Left renal cortex interstitium (tissue), 4 donors: Measurements from ENCODE around the gene VPS4A. TPM values are rescaled to one million over a fixed set of nuclear protein-coding genes. Genes with fewer than 3 reads are reported as not detected.

Experiments used
- DNase-seq, 4 donors: peaks; one replicate each; pipeline ENCODE4 v3.0.0-alpha.2; 2013; ENCODE audit warnings: low read depth in 4 of 4, low spot score in 2 of 4, missing footprints in 1 of 4
- polyA plus RNA-seq, 4 donors: library from polyadenylated mRNA; unstranded; fragments of 120-200 nt; gene quantifications; one replicate each; pipeline ENCODE4 v1.2.1, GENCODE V29; 2013; ENCODE audit not compliant: insufficient read length in 4 of 4

Gene VPS4A
- polyA plus RNA-seq, 4 donors: 42.7 to 57.7 (median 48.5) TPM

DNA sequence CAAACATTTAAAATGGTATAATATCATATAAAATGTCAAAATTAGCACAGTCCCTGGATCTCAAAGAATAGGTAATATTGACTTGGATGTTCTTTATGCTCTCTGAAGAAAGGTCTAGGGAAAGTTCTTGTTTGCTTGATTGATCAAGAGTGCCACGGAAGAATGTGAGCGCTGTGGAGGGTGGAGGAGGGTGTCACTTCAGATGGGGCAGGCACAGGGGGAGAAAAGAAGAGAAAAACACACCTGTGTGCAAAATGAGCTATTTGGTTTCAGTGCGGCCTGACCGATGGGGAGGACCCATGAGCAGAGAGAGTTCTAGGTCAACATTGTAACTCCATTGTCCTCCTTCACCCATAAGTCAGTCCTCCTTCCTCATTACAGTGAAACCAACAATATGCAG lies 8.8 kb upstream of the VPS4A start:
- no peak for DNase-seq

DNA sequence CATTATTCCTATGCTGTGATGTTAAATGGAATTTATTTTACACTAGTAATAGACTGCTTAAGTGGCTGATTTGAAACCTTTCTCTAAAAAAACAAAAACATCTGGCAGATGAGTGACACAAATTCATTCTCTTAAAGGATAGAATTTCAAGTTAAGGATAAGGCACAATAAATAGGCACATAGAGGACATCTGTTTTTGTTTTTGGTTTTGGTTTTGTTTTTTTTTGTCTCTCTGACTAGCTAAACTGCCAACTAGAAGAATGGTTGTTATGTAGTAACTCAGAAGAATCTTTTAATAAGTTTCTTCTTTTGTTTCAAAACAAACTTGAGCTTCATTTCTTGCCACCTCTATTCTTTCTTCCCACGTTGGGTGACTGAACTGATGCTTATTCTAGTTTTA lies 5.1 kb upstream of the VPS4A start:
- DNase-seq: no peak

GRCh38 chr16:69307091-69307490 lies 4.1 kb upstream of the VPS4A start:
- DNase-seq: no peak

DNA sequence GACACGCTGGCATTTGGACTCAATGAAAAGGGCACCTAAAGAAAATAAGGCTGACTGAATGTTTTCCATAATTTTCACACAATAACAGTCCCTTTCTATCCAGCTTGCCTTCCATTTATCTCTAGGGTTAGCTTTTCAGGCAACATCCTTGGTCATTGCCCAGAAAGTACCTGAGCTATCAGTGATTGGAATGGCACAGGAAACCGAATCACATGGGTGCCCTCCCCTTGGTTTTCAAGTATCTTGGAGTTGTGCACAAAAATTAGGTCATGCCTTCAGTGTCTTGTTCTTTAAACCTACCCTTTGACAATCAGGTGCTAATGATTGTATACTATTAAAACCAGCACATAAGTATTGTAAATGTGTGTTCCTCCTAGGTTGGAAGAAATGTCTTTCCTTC lies 3.3 kb upstream of the VPS4A start:
- DNase-seq: no peak

- DNase-seq: no peak
Measured at GRCh38 chr16:69309316-69309715, 1.8 kb upstream of the VPS4A start.

DNA sequence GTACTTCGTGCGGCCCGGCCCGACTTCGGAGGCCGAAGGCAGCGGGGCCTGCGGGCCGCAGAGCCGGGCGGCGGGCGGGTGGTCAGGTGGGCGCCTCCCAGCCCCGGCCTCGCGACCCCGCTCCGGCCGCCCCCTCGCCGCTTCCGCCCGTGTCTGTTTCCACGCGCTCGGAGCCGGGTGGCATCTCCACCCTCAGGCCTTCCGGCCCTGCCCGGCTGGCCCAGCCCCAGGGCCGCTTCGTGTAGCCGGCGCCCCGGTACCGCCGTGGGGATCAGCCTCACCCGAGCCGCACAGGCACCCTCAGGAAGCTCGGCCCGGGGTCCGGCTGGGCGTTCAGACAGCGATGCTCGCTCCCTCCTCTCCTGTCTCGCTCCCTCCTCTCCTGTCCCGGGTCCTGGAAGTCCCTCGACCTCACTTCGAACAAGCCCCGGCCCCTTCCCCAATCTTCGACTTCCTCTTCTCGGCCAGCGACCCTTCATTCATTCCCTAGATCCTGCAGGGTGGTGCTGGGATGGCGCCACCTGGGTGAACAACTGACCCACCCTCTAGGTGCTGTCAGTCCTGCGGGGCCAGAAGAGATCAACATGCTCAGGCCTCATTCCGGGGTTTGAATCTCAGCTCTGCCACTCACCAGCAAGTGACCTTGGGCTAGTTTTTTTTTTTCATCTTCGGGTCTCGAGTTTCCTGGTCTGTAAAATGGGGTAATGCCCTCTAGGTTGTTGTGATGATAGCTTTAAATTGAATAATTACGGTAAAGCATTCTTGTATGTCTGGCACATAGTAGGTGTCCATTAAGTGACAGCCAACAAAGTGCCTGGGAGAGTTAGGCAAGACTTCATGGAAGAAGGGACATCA lies 610 bp downstream of the VPS4A start:
- DNase-seq: no peak

GRCh38 chr16:69313469-69313868 lies 2.3 kb downstream of the VPS4A start:
- DNase-seq: no peak

DNA sequence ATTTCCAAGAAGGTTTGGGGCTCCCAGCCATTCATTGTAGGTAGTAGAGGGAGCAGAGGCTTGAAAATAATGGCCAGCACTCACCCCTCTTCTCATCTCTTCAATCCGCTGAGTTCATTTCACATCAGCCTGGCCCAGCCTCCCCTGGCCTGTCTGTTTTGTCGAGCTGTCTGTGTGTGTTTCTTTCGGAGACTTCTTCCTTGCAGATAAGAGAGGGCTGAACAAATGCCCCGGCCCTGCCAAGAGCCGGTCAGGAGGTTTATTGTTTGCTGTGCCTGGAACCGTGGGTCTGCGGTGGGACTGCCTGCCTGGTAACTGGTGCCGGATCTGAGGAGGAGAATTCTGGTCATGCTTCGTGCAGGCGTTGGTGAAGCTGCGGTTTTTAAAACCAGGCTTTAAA lies 3.4 kb downstream of the VPS4A start:
- no peak for DNase-seq

- DNase-seq: no peak
Measured at GRCh38 chr16:69315486-69316311, 4.5 kb downstream of the VPS4A start.

- DNase-seq: no peak
Measured at GRCh38 chr16:69316595-69317034, 5.5 kb downstream of the VPS4A start.

DNA sequence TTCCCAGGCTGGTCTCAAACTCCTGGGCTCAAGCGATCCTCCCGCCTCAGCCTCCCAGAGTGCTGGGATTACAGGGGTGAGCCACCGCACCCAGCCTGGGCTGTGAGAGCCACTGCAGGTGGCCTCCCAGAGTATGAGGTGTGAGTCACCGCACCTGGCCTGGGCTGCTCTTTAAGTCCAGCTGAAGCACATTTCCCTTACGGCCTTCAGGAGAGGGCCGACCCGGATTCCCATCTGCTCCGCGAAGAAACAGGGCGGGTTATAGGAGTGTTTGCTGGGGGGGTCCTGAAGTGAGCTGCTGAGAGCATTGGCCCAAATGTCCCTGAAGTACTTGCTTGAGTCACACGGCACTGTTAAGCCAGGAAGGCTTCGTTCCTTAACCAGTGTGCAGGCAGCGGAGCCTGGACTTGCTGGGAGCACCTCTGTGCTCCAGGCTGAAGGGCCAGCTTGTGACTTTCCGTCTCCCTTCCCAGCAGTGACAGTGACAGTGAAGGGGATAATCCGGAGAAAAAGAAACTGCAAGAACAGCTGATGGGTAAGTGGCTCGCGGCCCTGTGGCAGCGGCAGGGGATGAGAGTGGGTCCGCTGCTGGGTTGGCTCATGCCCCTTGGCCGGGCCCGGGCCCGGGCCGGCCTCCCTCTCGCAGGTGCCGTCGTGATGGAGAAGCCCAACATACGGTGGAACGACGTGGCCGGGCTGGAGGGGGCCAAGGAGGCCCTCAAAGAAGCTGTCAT lies 7.2 kb downstream of the VPS4A start:
- no peak for DNase-seq

GRCh38 chr16:69318911-69319289 lies 7.8 kb downstream of the VPS4A start:
- no peak for DNase-seq

DNA sequence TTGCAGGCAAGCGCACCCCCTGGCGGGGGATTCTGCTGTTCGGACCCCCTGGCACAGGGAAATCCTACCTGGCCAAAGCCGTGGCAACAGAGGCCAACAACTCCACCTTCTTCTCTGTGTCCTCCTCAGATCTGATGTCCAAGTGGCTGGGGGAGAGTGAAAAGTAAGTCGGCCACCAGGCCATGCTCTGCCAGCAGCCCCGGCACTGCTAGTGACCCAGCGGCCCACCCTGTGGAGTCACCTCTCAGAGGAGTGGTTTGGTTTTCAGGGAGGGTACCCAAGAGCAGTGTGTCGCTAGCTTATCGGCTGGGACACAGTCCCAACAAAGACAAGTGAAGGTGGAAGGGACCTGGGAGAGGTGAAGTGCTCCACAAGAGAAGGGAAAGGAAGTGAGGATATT lies 8.2 kb downstream of the VPS4A start:
- DNase-seq: no peak

DNA sequence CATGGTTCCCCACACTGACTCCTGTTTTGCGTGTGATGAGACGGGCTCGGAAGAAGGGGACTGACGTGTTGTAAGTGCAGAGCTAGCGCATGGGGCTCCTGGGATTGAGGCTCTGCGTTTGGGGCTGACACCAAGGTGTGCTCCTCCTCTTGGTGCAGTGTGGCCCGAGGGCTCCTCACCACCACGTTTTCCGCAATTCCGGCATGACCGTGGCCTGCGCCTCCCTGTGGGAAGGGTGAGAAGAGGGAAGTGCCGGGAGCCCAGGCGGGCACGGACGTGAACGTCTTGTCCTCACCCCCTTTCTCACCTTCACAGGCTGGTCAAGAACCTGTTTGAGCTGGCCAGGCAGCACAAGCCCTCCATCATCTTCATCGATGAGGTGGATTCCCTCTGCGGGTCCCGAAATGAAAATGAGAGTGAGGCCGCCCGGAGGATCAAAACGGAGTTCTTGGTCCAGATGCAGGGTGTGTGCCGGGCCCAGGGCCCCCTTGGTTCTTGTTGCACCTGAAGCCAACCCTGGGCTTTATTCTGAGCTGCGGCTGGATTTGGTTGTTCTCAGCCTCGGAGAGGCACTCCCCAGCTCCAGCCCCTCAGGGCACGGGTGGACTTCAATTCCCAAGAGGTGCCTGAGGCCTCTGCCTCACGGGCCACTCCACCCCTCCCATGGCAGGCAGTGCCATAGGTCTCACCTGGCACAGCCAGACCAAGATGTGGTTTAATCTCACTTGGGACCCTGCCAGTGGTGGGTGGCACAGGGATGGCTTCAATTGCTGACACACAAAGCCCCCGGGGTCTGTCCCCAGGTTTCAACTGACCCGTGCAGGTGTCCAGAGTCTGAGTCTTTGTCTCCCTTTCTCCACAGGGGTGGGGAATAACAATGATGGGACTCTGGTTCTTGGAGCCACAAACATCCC lies 8.9 kb downstream of the VPS4A start:
- no peak for DNase-seq

DNA sequence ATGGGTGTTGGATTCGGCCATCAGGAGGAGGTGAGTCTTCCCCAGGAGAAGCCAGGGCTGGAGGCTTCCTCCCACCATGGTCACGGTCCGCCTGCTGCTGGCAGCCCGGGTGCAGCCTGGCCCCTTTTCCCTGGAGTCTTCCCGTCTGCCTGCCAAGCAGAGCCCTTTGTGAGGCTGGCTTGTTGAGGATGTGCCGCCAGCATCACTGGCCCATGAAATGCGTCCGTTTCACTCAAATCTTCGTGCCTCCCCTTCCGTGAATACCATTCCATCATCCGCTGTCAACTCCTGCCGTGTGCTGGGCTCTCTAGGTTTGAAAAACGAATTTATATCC lies 9.6 kb downstream of the VPS4A start:
- DNase-seq: no peak

- DNase-seq: no peak
Measured at GRCh38 chr16:69321080-69321479, 9.9 kb downstream of the VPS4A start.

GRCh38 chr16:69322343-69322742 lies 11.2 kb downstream of the VPS4A start:
- no peak for DNase-seq

DNA sequence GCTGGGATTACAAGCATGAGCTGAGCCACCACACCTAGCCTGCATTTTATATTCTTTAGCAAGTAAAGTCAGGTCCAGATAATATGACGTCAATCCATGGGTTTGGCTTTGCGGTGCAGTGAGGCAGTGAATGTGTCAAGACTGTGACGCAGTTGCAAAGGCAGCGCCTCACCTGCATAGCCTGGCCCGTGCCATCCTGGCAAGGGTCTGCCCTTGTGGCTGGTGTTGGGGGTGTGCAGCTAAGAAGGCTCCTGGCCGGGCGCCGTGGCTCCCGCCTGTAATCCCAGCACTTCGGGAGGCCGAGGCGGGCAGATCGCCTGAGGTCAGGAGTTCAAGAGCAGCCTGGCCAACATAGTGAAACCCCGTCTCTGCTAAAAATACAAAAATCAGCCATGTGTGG lies 12.3 kb downstream of the VPS4A start:
- no peak for DNase-seq

- no peak for DNase-seq
Measured at GRCh38 chr16:69324013-69324531, 12.9 kb downstream of the VPS4A start.
